OCI-LY7 (cell line): Measurements from ENCODE around the gene JPH2. TPM values are rescaled to one million over a fixed set of nuclear protein-coding genes. Genes with fewer than 3 reads are reported as not detected.

ENCODE experiments used
- BruUV-seq: library from RNA; stranded (reverse); fragments of 400-500 nt; replicated peaks from 2 replicates; lab custom pipeline; 2021; lab: Mats Ljungman, UMichigan
- CTCF ChIA-PET: fragments of 300-600 bp; sonication (Branson Sonifier 250); formaldehyde crosslinking; loops from one replicate; lab custom pipeline; 2022; ENCODE audit warnings: antibody characterized with exemption; ENCODE audit not compliant: unreplicated experiment; lab: Charles Lee
- POLR2A ChIA-PET: fragments of 300-600 bp; sonication (Branson Sonifier 250); formaldehyde crosslinking; loops from one replicate; lab custom pipeline; 2022; ENCODE audit warnings: antibody characterized with exemption; lab: Charles Lee
- DNase-seq: peaks from one replicate; pipeline ENCODE4 v3.0.0-alpha.2; 2015; ENCODE audit warnings: low spot score
- H2AFZ ChIP-seq: fragments of 200-600 bp; sonication (generic), shearing (Covaris generic); 2 replicates; pipeline ENCODE4 v1.6.1; 2014; ENCODE audit warnings: mild to moderate bottlenecking, antibody characterized with exemption, low read length, moderate library complexity
- H3K27ac ChIP-seq: fragments of 200-600 bp; sonication (generic); 2 replicates; pipeline ENCODE4 v1.5.1; 2014; ENCODE audit warnings: mixed run types, low read depth, mild to moderate bottlenecking, moderate library complexity, low read length, inconsistent platforms; ENCODE audit not compliant: poor library complexity, severe bottlenecking
- H3K36me3 ChIP-seq: fragments of 200-600 bp; sonication (generic); 2 replicates; pipeline ENCODE4 v1.6.1; 2014; ENCODE audit warnings: mild to moderate bottlenecking, antibody characterized with exemption, low read length, moderate library complexity, mixed read lengths; ENCODE audit not compliant: insufficient read depth
- H3K4me1 ChIP-seq: fragments of 200-600 bp; sonication (generic); 2 replicates; pipeline ENCODE4 v1.5.1; 2014; ENCODE audit warnings: mild to moderate bottlenecking, low read length; ENCODE audit not compliant: insufficient read depth, poor library complexity, severe bottlenecking
- H3K4me2 ChIP-seq: fragments of 200-600 bp; sonication (generic); 2 replicates; pipeline ENCODE4 v1.6.1; 2014; ENCODE audit warnings: mild to moderate bottlenecking, low read length
- H3K4me3 ChIP-seq: fragments of 200-600 bp; sonication (generic); 2 replicates; pipeline ENCODE4 v1.5.1; 2014; ENCODE audit warnings: mild to moderate bottlenecking, low read depth, low read length; ENCODE audit not compliant: poor library complexity, severe bottlenecking
- H3K79me2 ChIP-seq: fragments of 200-600 bp; sonication (generic); 2 replicates; pipeline ENCODE4 v1.6.1; 2016; ENCODE audit warnings: low read depth, mild to moderate bottlenecking, low read length, moderate library complexity, mixed read lengths; ENCODE audit not compliant: insufficient read depth
- H3K9me2 ChIP-seq: fragments of 200-600 bp; sonication (generic); 2 replicates; pipeline ENCODE4 v1.6.1; 2016; ENCODE audit warnings: mild to moderate bottlenecking, low read length, mixed read lengths; ENCODE audit not compliant: insufficient read depth
- H3K9me3 ChIP-seq: fragments of 200-600 bp; sonication (generic); 2 replicates; pipeline ENCODE4 v1.6.1; 2014; ENCODE audit warnings: mild to moderate bottlenecking, mixed run types, low read length, mixed read lengths
- H4K20me1 ChIP-seq: fragments of 200-600 bp; sonication (generic); 2 replicates; pipeline ENCODE4 v1.6.1; 2014; ENCODE audit warnings: mild to moderate bottlenecking, antibody characterized with exemption, low read length, moderate library complexity, mixed read lengths; ENCODE audit not compliant: insufficient read depth
- EZH2phosphoT487 ChIP-seq: fragments of 200-600 bp; sonication (generic); IDR thresholded peaks from 2 replicates; pipeline ENCODE4 v1.6.1; 2018; ENCODE audit warnings: low read depth, borderline replicate concordance, mild to moderate bottlenecking, mixed run types, antibody characterized with exemption, low read length, moderate library complexity, mixed read lengths
- intact Hi-C: fragments of 100-400 bp; cut with micrococcal nuclease; formaldehyde crosslinking; loops from one replicate; pipeline ENCODE4 v1.10.0; 2022; ENCODE audit not compliant: unreplicated experiment
- total RNA-seq, 2 experiments: library from RNA; depleted of rRNA in 1 of 2; stranded (reverse); fragments of >200 nt in 1 of 2; shearing (Covaris generic) in 1 of 2; gene quantifications; 2 replicates each; pipeline ENCODE4 v1.2.3, GENCODE V29; 2014 to 2022
- TF ChIP-seq, protein P1 (sequence below): fragments of 200-600 bp; sonication (generic); conservative IDR thresholded peaks from 2 replicates; pipeline ENCODE4 v1.5.1; 2014; ENCODE audit warnings: mild to moderate bottlenecking, antibody characterized with exemption, low read length, moderate library complexity, mixed read lengths

Gene JPH2
- total RNA-seq, 2 experiments from 2014 or later: not detected

DNA sequence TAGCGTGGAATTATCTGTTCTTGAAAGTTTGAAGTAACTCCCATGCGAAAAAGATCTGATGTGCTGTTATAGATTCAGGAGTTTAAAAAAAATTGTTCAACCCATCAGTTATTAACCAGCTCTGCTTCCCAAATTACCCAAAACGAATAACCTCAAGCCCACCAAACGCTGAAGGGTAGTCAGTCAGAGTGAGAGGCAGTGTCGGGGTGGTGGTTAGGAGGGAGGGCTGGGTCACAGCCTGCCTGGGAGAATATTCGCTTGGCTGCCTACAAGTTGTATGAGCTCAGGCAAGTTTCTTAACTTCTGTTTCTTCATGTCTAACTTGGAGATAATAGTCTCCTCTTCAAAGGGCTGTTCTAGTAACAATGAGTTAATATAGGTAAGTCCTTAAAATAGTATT is 114.6 kb downstream of the JPH2 start:
- no peaks in the 10 kb centered on the region for H3K79me2 ChIP-seq
- no peaks in the 10 kb centered on the region for H3K4me1 ChIP-seq
- DNase-seq: no peak
- no peaks in the 10 kb centered on the region for H4K20me1 ChIP-seq
- no peak overlapping the region for H3K4me3 ChIP-seq
- no peak for TF ChIP-seq EZH2phosphoT487
- TF ChIP-seq, protein P1, sequence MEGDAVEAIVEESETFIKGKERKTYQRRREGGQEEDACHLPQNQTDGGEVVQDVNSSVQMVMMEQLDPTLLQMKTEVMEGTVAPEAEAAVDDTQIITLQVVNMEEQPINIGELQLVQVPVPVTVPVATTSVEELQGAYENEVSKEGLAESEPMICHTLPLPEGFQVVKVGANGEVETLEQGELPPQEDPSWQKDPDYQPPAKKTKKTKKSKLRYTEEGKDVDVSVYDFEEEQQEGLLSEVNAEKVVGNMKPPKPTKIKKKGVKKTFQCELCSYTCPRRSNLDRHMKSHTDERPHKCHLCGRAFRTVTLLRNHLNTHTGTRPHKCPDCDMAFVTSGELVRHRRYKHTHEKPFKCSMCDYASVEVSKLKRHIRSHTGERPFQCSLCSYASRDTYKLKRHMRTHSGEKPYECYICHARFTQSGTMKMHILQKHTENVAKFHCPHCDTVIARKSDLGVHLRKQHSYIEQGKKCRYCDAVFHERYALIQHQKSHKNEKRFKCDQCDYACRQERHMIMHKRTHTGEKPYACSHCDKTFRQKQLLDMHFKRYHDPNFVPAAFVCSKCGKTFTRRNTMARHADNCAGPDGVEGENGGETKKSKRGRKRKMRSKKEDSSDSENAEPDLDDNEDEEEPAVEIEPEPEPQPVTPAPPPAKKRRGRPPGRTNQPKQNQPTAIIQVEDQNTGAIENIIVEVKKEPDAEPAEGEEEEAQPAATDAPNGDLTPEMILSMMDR: no peak
- no TSS peak for BruUV-seq
- ChIA-PET POLR2A (interaction anchor here (0.6 kb wide), 1 partner anchor 9 kb away, joined by 3 read pairs; no protein-coding TSS in a partner anchor), CTCF (interaction anchor here (0.7 kb wide), 1 partner anchor 8 kb away, joined by 3 read pairs; no protein-coding TSS in a partner anchor)
- H3K9me3 ChIP-seq: no peaks in the 10 kb centered on the region
- no peaks in the 10 kb centered on the region for H3K9me2 ChIP-seq
- no peaks in the 10 kb centered on the region for H3K36me3 ChIP-seq
- H3K4me2 ChIP-seq: no peak overlapping the region
- intact Hi-C loops: no loop called here
- no peak overlapping the region for H2AFZ ChIP-seq
- no peak overlapping the region for H3K27ac ChIP-seq

DNA sequence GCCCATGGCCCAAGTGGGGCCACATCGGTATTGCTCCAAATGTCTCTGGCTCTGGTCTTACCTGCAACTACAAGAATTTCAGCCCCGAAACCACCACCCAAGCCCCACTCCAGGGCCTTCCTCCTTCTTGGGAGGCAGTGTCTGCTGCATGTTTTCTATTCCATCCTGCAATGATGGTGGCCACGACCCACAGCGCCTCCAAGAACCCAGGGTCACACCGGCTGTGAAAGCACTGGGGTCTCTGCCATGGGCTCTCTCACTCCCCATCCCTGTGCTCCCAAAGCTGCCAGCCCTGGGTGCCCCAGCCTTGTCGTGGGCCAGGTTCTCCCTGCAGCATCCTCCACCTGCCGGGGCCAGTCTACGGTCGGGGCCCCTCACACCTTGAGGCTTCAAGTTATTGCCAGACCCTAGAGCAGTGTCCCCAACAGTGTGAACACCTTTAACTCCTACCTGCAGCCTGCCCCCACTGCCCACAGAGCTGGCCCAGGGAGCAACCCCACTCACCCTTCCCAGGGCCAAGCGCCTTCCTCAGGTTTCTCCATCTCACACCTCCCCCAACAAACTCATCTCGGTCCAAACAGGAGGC is 115.4 kb downstream of the JPH2 start:
- H3K4me1 ChIP-seq: no peaks in the 10 kb centered on the region
- H3K4me3 ChIP-seq: no peak overlapping the region
- no TSS peak for BruUV-seq
- H4K20me1 ChIP-seq: no peaks in the 10 kb centered on the region
- no peak overlapping the region for H2AFZ ChIP-seq
- no peaks in the 10 kb centered on the region for H3K9me2 ChIP-seq
- H3K27ac ChIP-seq: no peak overlapping the region
- CTCF ChIA-PET: interaction anchor here (0.7 kb wide), 1 partner anchor 9 kb away, joined by 3 read pairs; no protein-coding TSS in a partner anchor
- no peaks in the 10 kb centered on the region for H3K79me2 ChIP-seq
- no peak for DNase-seq
- POLR2A ChIA-PET: no interaction called here
- no peaks in the 10 kb centered on the region for H3K36me3 ChIP-seq
- TF ChIP-seq EZH2phosphoT487: no peak
- TF ChIP-seq, protein P1: no peak
- H3K4me2 ChIP-seq: no peak overlapping the region
- H3K9me3 ChIP-seq: no peaks in the 10 kb centered on the region
- intact Hi-C loops: no loop called here

DNA sequence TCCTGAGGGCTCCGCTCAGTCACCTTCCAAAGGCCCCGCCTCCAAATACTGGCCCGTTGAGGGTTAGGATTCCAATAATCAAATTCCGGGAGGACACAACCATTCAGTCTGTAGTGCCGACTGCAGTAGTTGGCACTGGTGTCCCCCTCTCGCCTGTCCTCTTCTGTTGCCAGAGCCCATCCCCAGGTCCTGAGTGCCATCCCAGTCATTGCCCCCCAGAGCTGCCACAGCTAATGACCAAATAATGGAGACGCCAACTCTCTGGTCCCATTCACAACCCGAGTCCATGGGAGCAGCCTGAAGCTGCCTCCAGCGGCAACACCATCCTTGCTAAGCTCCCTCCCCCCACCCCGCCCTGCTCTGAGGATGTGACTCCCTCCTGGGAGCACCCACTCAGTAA is 115.9 kb downstream of the JPH2 start:
- H3K9me3 ChIP-seq: no peaks in the 10 kb centered on the region
- DNase-seq: no peak
- H3K4me1 ChIP-seq: no peaks in the 10 kb centered on the region
- H3K9me2 ChIP-seq: no peaks in the 10 kb centered on the region
- H3K36me3 ChIP-seq: no peaks in the 10 kb centered on the region
- no peak overlapping the region for H3K27ac ChIP-seq
- POLR2A ChIA-PET: interaction anchor here (0.6 kb wide), 1 partner anchor 659 kb away, joined by 3 read pairs; no protein-coding TSS in a partner anchor
- H2AFZ ChIP-seq: no peak overlapping the region
- H3K79me2 ChIP-seq: no peaks in the 10 kb centered on the region
- no peak overlapping the region for H3K4me3 ChIP-seq
- H3K4me2 ChIP-seq: no peak overlapping the region
- TF ChIP-seq, protein P1: no peak
- TF ChIP-seq EZH2phosphoT487: no peak
- BruUV-seq: no TSS peak
- intact Hi-C loops: no loop called here
- H4K20me1 ChIP-seq: no peaks in the 10 kb centered on the region
- CTCF ChIA-PET: no interaction called here
